ENCODE results near the gene PKMYT1.

DNA sequence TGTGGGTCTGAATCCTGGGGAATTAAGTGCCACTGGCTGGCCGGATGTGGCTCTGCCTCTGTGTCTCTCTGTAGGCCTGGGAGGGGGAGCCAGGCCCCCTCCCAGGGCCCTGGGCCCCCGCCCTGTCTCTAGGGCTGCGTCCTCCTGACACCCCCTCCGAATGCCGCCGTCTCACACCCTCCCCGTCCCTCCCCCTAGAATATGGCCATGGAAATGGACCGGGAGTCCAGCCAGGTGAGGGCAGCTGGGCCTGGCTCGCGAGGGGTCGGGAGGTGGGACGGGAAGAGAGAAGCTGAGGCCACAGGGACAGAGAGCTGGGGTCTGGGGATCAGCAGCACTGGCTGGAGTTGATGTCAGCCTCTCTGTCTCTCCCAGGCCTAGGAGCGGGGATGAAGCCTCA lies 16.1 kb upstream of the PKMYT1 start:
- no peak for TF ChIP-seq CTCF (IDR thresholded peaks at IDR 0.05)
- no peak for TF ChIP-seq POLR2A (IDR thresholded peaks at IDR 0.05)
